ENCODE data around the gene CYBC1. TPM values are rescaled to one million over a fixed set of nuclear protein-coding genes. Genes with fewer than 3 reads are reported as not detected.

Gene CYBC1
- total RNA-seq, 2 experiments from 2014 or later = 60.2 to 62.4 TPM

GRCh38 chr17:82438401-82439193 is 12.0 kb downstream of the CYBC1 start:
- peaks cover 18% of the 10 kb centered on the region for H3K36me3 Mint-ChIP-seq (ENCODE audit: low read depth)
- Histone ChIP-seq H3K27ac (ENCODE audit: low read depth in 1 of 2, low read length in 2 of 2) (no peak overlapping the region), H3K36me3 (ENCODE audit: insufficient read depth, low read length) (peaks cover 34% of the 10 kb centered on the region), H3K4me1 (ENCODE audit: insufficient read depth, low read length) (peaks cover 19% of the 10 kb centered on the region), H3K27me3 (ENCODE audit: control insufficient read depth in 1 of 2, insufficient read depth in 2 of 2, low read length in 2 of 2) (no peaks in the 10 kb centered on the region), H3K9me3 (ENCODE audit: control insufficient read depth in 1 of 2, insufficient read depth in 1 of 2, low read length in 2 of 2) (no peaks in the 10 kb centered on the region), H3K4me3 (ENCODE audit: low read length) (no peak overlapping the region)
- H3K9me3 Mint-ChIP-seq = no peaks in the 10 kb centered on the region
- H3K4me1 Mint-ChIP-seq (ENCODE audit: low read depth) = peaks cover 8% of the 10 kb centered on the region
- CTCF ChIA-PET = no interaction called here
- POLR2A ChIA-PET = no interaction called here
- intact Hi-C loops (cut with DNase I, micrococcal nuclease) = no loop called here
- no peak overlapping the region for H3K27ac Mint-ChIP-seq
- ATAC-seq (ENCODE audit: poor library complexity) (no peak), DNase-seq (no peak)
- no peak overlapping the region for H3K4me3 Mint-ChIP-seq
- TF ChIP-seq CTCF (IDR thresholded peaks at IDR 0.05) = no peak
- no peaks in the 10 kb centered on the region for H3K27me3 Mint-ChIP-seq

- ChIA-PET CTCF (no interaction called here), POLR2A (no interaction called here)
- ATAC-seq (ENCODE audit: poor library complexity) = no peak
- Mint-ChIP-seq H3K27ac (no peak overlapping the region), H3K27me3 (no peaks in the 10 kb centered on the region), H3K4me3 (no peak overlapping the region), H3K4me1 (ENCODE audit: low read depth) (peaks cover 8% of the 10 kb centered on the region), H3K9me3 (no peaks in the 10 kb centered on the region), H3K36me3 (ENCODE audit: low read depth) (peaks cover 13% of the 10 kb centered on the region)
- intact Hi-C loops (cut with DNase I, micrococcal nuclease) = no loop called here
- H3K27ac ChIP-seq (ENCODE audit: low read depth in 1 of 2, low read length in 2 of 2) = no peak overlapping the region
- H3K9me3 ChIP-seq (ENCODE audit: control insufficient read depth in 1 of 2, insufficient read depth in 1 of 2, low read length in 2 of 2) = no peaks in the 10 kb centered on the region
- TF ChIP-seq CTCF (IDR thresholded peaks at IDR 0.05) = no peak
- peaks cover 22% of the 10 kb centered on the region for H3K4me1 ChIP-seq (ENCODE audit: insufficient read depth, low read length)
- peaks cover 22% of the 10 kb centered on the region for H3K36me3 ChIP-seq (ENCODE audit: insufficient read depth, low read length)
- H3K27me3 ChIP-seq (ENCODE audit: control insufficient read depth in 1 of 2, insufficient read depth in 2 of 2, low read length in 2 of 2) = no peaks in the 10 kb centered on the region
- DNase-seq = no peak
- H3K4me3 ChIP-seq (ENCODE audit: low read length) = no peak overlapping the region
Measured at GRCh38 chr17:82437325-82437668, 13.3 kb downstream of the CYBC1 start.

GRCh38 chr17:82436601-82437324 is 13.8 kb downstream of the CYBC1 start:
- H3K27me3 Mint-ChIP-seq = no peaks in the 10 kb centered on the region
- no peak for ATAC-seq (ENCODE audit: poor library complexity)
- Histone ChIP-seq H3K9me3 (ENCODE audit: control insufficient read depth in 1 of 2, insufficient read depth in 1 of 2, low read length in 2 of 2) (no peaks in the 10 kb centered on the region), H3K27me3 (ENCODE audit: control insufficient read depth in 1 of 2, insufficient read depth in 2 of 2, low read length in 2 of 2) (no peaks in the 10 kb centered on the region), H3K4me3 (ENCODE audit: low read length) (no peak overlapping the region), H3K27ac (ENCODE audit: low read depth in 1 of 2, low read length in 2 of 2) (no peak overlapping the region), H3K4me1 (ENCODE audit: insufficient read depth, low read length) (peaks cover 22% of the 10 kb centered on the region), H3K36me3 (ENCODE audit: insufficient read depth, low read length) (peaks cover 16% of the 10 kb centered on the region)
- peak in 1 of 14 experiments; percentile 16 for DNase-seq
- H3K27ac Mint-ChIP-seq = no peak overlapping the region
- POLR2A ChIA-PET = no interaction called here
- no peak overlapping the region for H3K4me3 Mint-ChIP-seq
- intact Hi-C loops (cut with DNase I, micrococcal nuclease) = no loop called here
- no peak for TF ChIP-seq CTCF (IDR thresholded peaks at IDR 0.05)
- peaks cover 13% of the 10 kb centered on the region for H3K36me3 Mint-ChIP-seq (ENCODE audit: low read depth)
- H3K9me3 Mint-ChIP-seq = no peaks in the 10 kb centered on the region
- CTCF ChIA-PET = no interaction called here
- peaks cover 8% of the 10 kb centered on the region for H3K4me1 Mint-ChIP-seq (ENCODE audit: low read depth)

Data from CD4-positive, alpha-beta T cell (primary cell).